Measurements from ENCODE around the gene NCKAP5. TPM values are rescaled to one million over a fixed set of nuclear protein-coding genes. Genes with fewer than 3 reads are reported as not detected.

Gene NCKAP5
- total RNA-seq, 1 donor from 2014 or later: 7.7 TPM

- Mint-ChIP-seq H3K9me3 (no peaks in the 10 kb centered on the region), H3K27me3 (peaks cover 25% of the 10 kb centered on the region), H3K4me1 (ENCODE audit: unreplicated experiment) (peaks cover 4% of the 10 kb centered on the region)
Observed at GRCh38 chr2:133270550-133270949, 297.7 kb downstream of the NCKAP5 start.

DNA sequence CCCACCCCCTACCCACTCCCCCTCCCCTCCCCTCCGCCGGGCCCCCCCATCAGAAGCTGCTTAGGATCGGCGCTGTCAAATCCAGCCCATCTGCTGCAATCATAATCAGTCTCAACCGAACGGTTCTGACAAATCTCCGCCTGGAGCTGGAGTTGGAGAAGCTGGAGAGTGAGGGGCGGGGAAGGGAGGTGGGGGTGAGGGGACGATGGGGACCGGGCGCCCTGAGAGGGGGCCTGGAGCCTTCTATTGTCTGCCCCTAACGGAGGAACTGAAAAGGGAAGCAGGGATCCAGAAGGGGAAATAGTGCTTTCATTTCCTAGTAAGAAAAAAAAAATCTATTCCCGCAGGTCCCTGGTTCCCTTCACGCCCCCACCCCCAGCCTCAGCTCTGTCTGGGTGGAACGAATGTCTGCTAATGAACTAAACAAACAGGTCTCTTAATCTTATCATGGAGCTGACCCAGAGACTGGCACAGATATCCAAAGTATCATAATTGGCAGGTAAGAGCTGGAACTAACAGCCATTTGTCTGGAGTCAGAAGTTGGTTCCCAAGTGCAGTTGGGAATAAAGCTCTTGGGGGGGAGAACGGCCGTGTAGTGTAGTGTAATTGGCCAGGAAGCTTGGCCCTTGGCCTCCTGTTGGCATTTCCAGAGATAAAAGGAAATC is 301.2 kb downstream of the NCKAP5 start:
- H3K36me3 Mint-ChIP-seq: no peaks in the 10 kb centered on the region
- peak overlapping the region; percentile 21 for H3K27ac Mint-ChIP-seq
- TF ChIP-seq CTCF (conservative IDR thresholded peaks at IDR 0.05): no peak
- H3K27me3 Mint-ChIP-seq: peaks cover 33% of the 10 kb centered on the region
- no peak for DNase-seq (ENCODE audit: extremely low spot score, unreplicated experiment)
- H3K9me3 Mint-ChIP-seq: no peaks in the 10 kb centered on the region
- H3K4me1 Mint-ChIP-seq (ENCODE audit: unreplicated experiment): peaks cover 15% of the 10 kb centered on the region
- H3K4me3 Mint-ChIP-seq: peak overlapping the region; percentile 87

More at GRCh38 chr2:133270550-133270949, 297.7 kb downstream of the NCKAP5 start:
- no peak overlapping the region for H3K4me3 Mint-ChIP-seq
- H3K27ac Mint-ChIP-seq: no peak overlapping the region
- no peaks in the 10 kb centered on the region for H3K36me3 Mint-ChIP-seq
- TF ChIP-seq CTCF (conservative IDR thresholded peaks at IDR 0.05): no peak
- DNase-seq (ENCODE audit: extremely low spot score, unreplicated experiment): no peak

DNA sequence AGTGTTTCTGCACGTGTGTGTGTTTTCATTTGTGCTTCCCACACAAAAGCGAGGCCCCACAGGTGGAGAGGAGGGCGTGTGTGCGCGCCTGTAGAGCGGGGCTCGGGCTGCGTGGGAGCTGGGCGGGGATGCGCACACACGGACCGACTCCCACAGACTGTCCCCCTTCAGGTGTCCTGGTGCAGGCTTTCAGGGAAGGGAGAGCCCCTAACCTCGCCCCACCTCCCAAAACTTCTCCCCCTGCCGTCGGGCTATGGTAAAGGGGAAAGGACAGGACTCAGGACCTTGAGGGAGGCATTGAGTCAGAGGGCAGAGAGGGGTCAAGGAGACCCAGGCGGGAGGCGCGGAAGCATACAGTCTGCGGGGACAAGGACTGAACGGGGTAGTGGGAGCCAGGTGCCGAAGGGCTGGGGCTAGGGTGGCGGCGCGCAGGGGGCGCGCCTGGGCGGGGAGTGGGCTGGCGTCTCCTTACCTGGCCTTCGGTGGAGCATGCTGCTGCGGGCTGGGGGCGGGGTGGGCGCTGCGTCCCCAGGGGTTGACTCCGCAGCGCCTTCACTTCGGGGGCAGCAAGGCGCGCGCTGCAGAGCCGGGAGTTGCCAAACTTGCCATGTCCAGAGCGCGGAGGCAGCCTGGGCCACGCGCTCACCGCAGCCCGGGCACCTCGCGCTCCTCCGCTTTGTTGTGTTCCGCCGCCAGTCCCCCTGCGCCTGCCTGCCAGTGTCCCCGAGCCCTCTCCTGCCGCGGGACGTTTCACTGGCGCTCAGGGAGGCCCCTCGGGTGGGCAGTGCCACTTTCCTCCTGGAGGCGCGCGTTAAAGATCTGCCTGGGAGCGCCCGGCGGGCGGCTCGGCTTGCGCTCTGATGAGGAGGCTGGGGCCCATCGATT is 302.0 kb downstream of the NCKAP5 start:
- Mint-ChIP-seq H3K36me3 (no peaks in the 10 kb centered on the region), H3K4me3 (peak overlapping the region; percentile 87), H3K4me1 (ENCODE audit: unreplicated experiment) (peaks cover 15% of the 10 kb centered on the region), H3K27me3 (peaks cover 35% of the 10 kb centered on the region), H3K27ac (no peak overlapping the region), H3K9me3 (no peaks in the 10 kb centered on the region)
- TF ChIP-seq CTCF (conservative IDR thresholded peaks at IDR 0.05): peak; percentile 52
- DNase-seq (ENCODE audit: extremely low spot score, unreplicated experiment): no peak

DNA sequence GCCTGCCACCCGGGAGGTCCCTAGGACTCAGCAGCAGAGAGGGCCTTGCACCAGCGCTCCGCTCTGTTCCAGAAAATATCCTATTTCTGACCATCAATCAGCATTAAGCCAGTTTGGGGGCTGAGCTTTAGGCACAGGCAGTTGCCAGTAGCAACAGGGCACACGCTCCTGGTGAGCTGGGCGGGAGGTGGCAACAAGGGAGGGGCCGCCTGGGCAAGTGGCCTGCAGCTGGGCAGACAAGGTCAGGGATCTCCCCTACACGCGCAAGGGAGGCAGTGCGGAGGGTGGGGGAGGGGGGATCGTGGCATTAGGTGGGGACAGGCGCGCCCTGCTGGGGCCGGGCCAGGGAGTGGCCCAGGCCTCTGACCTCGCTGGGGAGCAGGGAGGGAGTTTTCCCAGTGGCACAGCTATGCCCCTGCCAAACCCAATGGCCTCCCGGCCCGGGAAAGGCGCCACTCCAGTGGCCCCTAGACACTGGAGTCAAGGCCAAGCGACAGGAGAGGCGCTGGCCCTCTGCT is 302.8 kb downstream of the NCKAP5 start:
- peaks cover 33% of the 10 kb centered on the region for H3K27me3 Mint-ChIP-seq
- TF ChIP-seq CTCF (conservative IDR thresholded peaks at IDR 0.05): no peak
- H3K4me3 Mint-ChIP-seq: peak overlapping the region; percentile 87
- H3K36me3 Mint-ChIP-seq: no peaks in the 10 kb centered on the region
- peaks cover 15% of the 10 kb centered on the region for H3K4me1 Mint-ChIP-seq (ENCODE audit: unreplicated experiment)
- DNase-seq (ENCODE audit: extremely low spot score, unreplicated experiment): no peak
- no peaks in the 10 kb centered on the region for H3K9me3 Mint-ChIP-seq
- H3K27ac Mint-ChIP-seq: peak overlapping the region; percentile 13

GRCh38 chr2:133264989-133265401 is 303.3 kb downstream of the NCKAP5 start:
- no peaks in the 10 kb centered on the region for H3K9me3 Mint-ChIP-seq
- no peaks in the 10 kb centered on the region for H3K36me3 Mint-ChIP-seq
- H3K4me1 Mint-ChIP-seq (ENCODE audit: unreplicated experiment): peaks cover 15% of the 10 kb centered on the region
- H3K27ac Mint-ChIP-seq: peak overlapping the region; percentile 13
- no peak for DNase-seq (ENCODE audit: extremely low spot score, unreplicated experiment)
- peak overlapping the region; percentile 82 for H3K4me3 Mint-ChIP-seq
- peaks cover 33% of the 10 kb centered on the region for H3K27me3 Mint-ChIP-seq
- no peak for TF ChIP-seq CTCF (conservative IDR thresholded peaks at IDR 0.05)
